ENCODE data around the gene RUNX1. TPM values are rescaled to one million over a fixed set of nuclear protein-coding genes. Genes with fewer than 3 reads are reported as not detected.

Gene RUNX1
- total RNA-seq, 1 experiment from 2014 or later, result 55.2 TPM

- H3K9me3 ChIP-seq (ENCODE audit: low read length), result no peaks in the 10 kb centered on the region
- TF ChIP-seq, protein P1, sequence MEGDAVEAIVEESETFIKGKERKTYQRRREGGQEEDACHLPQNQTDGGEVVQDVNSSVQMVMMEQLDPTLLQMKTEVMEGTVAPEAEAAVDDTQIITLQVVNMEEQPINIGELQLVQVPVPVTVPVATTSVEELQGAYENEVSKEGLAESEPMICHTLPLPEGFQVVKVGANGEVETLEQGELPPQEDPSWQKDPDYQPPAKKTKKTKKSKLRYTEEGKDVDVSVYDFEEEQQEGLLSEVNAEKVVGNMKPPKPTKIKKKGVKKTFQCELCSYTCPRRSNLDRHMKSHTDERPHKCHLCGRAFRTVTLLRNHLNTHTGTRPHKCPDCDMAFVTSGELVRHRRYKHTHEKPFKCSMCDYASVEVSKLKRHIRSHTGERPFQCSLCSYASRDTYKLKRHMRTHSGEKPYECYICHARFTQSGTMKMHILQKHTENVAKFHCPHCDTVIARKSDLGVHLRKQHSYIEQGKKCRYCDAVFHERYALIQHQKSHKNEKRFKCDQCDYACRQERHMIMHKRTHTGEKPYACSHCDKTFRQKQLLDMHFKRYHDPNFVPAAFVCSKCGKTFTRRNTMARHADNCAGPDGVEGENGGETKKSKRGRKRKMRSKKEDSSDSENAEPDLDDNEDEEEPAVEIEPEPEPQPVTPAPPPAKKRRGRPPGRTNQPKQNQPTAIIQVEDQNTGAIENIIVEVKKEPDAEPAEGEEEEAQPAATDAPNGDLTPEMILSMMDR (conservative IDR thresholded peaks at IDR 0.05; ENCODE audit: low read depth, low read length), result no peak
- no peak for TF ChIP-seq EZH2 (IDR thresholded peaks at IDR 0.05; ENCODE audit: low read length, unreplicated experiment)
- TF ChIP-seq EZH2phosphoT487 (IDR thresholded peaks at IDR 0.05; ENCODE audit: borderline replicate concordance, low read length), result no peak
- no peak overlapping the region for H3K4me3 ChIP-seq (ENCODE audit: low read length)
- no peaks in the 10 kb centered on the region for H3K27me3 ChIP-seq (ENCODE audit: low read length)
- no peak overlapping the region for H3K27ac ChIP-seq (ENCODE audit: low read length)
- H3K4me2 ChIP-seq (ENCODE audit: low read length), result no peak overlapping the region
- peaks cover 11% of the 10 kb centered on the region for H3K36me3 ChIP-seq (ENCODE audit: low read depth, low read length)
- CTCF ChIA-PET, result no interaction called here
- ATAC-seq (no peak), DNase-seq (no peak)
- no peak overlapping the region for H2AFZ ChIP-seq (ENCODE audit: low read length)
- peaks cover 57% of the 10 kb centered on the region for H3K79me2 ChIP-seq (ENCODE audit: low read length)
- no TSS peak for BruUV-seq (replicated peaks)
- H3F3A ChIP-seq (ENCODE audit: low read length, unreplicated experiment), result no peaks in the 10 kb centered on the region
- H3K9me2 ChIP-seq (replicated peaks; ENCODE audit: low read length), result no peaks in the 10 kb centered on the region
- intact Hi-C loops (cut with micrococcal nuclease), result no loop called here
- H4K20me1 ChIP-seq (ENCODE audit: low read length), result peaks cover 6% of the 10 kb centered on the region; the same call in 1 of the 2 replicates
- no peaks in the 10 kb centered on the region for H3K4me1 ChIP-seq (ENCODE audit: insufficient read depth, low read length)
- POLR2A ChIA-PET (ENCODE audit: unreplicated experiment), result no interaction called here
- H3K9ac ChIP-seq (ENCODE audit: low read length), result no peak overlapping the region
These were observed 49.6 kb downstream of the RUNX1 start for GRCh38 chr21:34999397-34999941.

DNA sequence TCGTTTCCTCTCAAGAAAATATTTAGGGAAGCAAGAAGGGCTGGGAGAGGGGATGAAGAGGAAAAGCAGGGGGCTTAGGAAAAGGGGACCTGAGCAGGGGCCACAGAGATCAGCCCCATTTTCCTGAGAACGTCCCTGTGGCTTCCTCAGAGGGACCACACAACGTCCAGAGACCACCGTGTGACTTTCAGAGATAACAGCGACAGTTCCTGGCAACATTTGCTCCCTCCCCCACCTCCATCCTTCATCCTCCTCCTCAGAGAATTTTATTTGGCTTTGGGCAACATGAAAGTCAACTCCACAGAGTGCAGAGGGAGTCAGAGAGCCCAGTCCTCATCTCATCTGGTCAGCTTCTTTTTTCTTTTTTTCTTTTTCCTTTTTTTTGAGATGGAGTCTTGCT, 50.9 kb downstream of the RUNX1 start:
- DNase-seq (no peak), ATAC-seq (no peak)
- Histone ChIP-seq H3K27ac (ENCODE audit: low read length) (no peak overlapping the region), H4K20me1 (ENCODE audit: low read length) (peaks cover 6% of the 10 kb centered on the region; the same call in 1 of the 2 replicates), H3K36me3 (ENCODE audit: low read depth, low read length) (peaks cover 8% of the 10 kb centered on the region), H3K9ac (ENCODE audit: low read length) (no peak overlapping the region), H2AFZ (ENCODE audit: low read length) (no peak overlapping the region), H3K9me2 (replicated peaks; ENCODE audit: low read length) (no peaks in the 10 kb centered on the region), H3K4me2 (ENCODE audit: low read length) (no peak overlapping the region), H3K4me3 (ENCODE audit: low read length) (no peak overlapping the region), H3K27me3 (ENCODE audit: low read length) (no peaks in the 10 kb centered on the region), H3K4me1 (ENCODE audit: insufficient read depth, low read length) (no peaks in the 10 kb centered on the region), H3K79me2 (ENCODE audit: low read length) (peaks cover 49% of the 10 kb centered on the region), H3K9me3 (ENCODE audit: low read length) (no peaks in the 10 kb centered on the region), H3F3A (ENCODE audit: low read length, unreplicated experiment) (no peaks in the 10 kb centered on the region)
- TF ChIP-seq EZH2 (IDR thresholded peaks at IDR 0.05; ENCODE audit: low read length, unreplicated experiment) (no peak), EZH2phosphoT487 (IDR thresholded peaks at IDR 0.05; ENCODE audit: borderline replicate concordance, low read length) (no peak)
- TF ChIP-seq, protein P1 (conservative IDR thresholded peaks at IDR 0.05; ENCODE audit: low read depth, low read length), result no peak
- BruUV-seq (replicated peaks), result no TSS peak
- CTCF ChIA-PET, result no interaction called here
- POLR2A ChIA-PET (ENCODE audit: unreplicated experiment), result no interaction called here
- intact Hi-C loops (cut with micrococcal nuclease), result no loop called here

- Histone ChIP-seq H3K27ac (ENCODE audit: low read length) (no peak overlapping the region), H3K4me1 (ENCODE audit: insufficient read depth, low read length) (no peaks in the 10 kb centered on the region), H3K4me2 (ENCODE audit: low read length) (no peak overlapping the region), H3K9me3 (ENCODE audit: low read length) (no peaks in the 10 kb centered on the region), H3K79me2 (ENCODE audit: low read length) (peaks cover 45% of the 10 kb centered on the region), H3K4me3 (ENCODE audit: low read length) (no peak overlapping the region), H3K9me2 (replicated peaks; ENCODE audit: low read length) (no peaks in the 10 kb centered on the region), H3F3A (ENCODE audit: low read length, unreplicated experiment) (no peaks in the 10 kb centered on the region), H2AFZ (ENCODE audit: low read length) (no peak overlapping the region), H4K20me1 (ENCODE audit: low read length) (no peaks in the 10 kb centered on the region), H3K36me3 (ENCODE audit: low read depth, low read length) (peaks cover 4% of the 10 kb centered on the region), H3K9ac (ENCODE audit: low read length) (no peak overlapping the region), H3K27me3 (ENCODE audit: low read length) (no peaks in the 10 kb centered on the region)
- ChIA-PET CTCF (no interaction called here), POLR2A (ENCODE audit: unreplicated experiment) (no interaction called here)
- TF ChIP-seq EZH2 (IDR thresholded peaks at IDR 0.05; ENCODE audit: low read length, unreplicated experiment) (no peak), EZH2phosphoT487 (IDR thresholded peaks at IDR 0.05; ENCODE audit: borderline replicate concordance, low read length) (no peak)
- TF ChIP-seq, protein P1 (conservative IDR thresholded peaks at IDR 0.05; ENCODE audit: low read depth, low read length), result no peak
- intact Hi-C loops (cut with micrococcal nuclease), result no loop called here
- no peak for DNase-seq
- BruUV-seq (replicated peaks), result no TSS peak
- no peak for ATAC-seq
These were observed 51.8 kb downstream of the RUNX1 start for GRCh38 chr21:34997294-34997693.
